GM21381 (cell line): ENCODE data around the gene AKT3.

Experiments
- ATAC-seq: cut with Tn5 transposase; IDR thresholded peaks from one replicate; pipeline ENCODE4 v1.9.1; 2021; ENCODE audit warnings: mild to moderate bottlenecking, moderate library complexity; ENCODE audit not compliant: unreplicated experiment

AKT3 gene

GRCh38 chr1:243562473-243562872 is 287.6 kb downstream of the AKT3 start:
- ATAC-seq = no peak

DNA sequence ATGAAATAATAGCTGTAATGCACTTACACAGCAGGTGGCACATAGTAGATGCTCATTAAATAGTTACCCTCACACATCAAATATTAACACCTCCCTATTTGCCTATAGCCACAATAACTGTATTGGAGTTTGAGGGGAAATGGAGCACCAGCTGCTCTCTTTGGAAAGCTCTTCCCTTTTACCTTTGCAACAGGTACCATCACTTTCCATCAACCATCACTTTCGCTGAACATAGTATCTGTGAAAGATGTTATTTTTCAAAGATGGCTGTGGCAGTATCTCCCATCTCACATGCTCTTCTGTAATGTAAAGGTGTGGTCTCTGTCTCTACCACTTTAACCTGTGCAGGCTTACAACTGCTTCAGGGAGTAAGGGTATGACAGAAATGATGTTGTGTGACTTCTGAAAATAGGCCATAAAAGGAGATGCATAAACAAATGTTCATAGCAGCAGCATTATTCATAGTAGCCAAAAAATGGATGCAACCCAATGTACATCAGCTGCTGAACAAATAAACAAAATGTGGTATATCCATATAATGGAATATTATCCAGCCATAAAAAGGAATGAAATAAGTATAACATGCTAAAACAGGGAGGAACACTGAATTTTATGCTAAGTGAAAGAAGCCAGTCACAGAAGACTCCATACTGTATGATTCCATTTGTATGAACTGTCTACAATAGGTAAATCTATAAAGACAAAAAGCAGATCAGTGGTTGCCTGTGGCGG is 288.3 kb downstream of the AKT3 start:
- no peak for ATAC-seq

GRCh38 chr1:243559575-243560162 is 290.4 kb downstream of the AKT3 start:
- no peak for ATAC-seq

DNA sequence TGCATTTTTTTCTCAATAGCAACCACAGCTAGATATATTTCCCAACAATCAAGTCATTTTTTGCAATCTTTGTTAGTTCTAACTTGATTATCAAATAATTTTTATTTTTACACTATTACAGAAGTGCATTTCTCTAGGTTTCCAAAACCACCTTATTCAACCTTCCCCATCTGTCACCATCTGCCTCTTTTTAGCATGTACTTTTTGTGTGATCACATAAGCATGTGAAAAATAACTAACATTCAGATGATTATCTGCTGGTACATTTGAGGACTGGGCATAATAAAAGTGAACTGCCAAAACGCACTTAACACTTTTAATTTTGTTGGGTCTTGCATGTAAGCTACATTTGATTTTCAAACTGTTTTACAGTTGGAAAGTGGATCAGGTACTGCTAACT is 291.5 kb downstream of the AKT3 start:
- no peak for ATAC-seq

- ATAC-seq = no peak
These were observed 292.2 kb downstream of the AKT3 start for GRCh38 chr1:243557866-243558265.

DNA sequence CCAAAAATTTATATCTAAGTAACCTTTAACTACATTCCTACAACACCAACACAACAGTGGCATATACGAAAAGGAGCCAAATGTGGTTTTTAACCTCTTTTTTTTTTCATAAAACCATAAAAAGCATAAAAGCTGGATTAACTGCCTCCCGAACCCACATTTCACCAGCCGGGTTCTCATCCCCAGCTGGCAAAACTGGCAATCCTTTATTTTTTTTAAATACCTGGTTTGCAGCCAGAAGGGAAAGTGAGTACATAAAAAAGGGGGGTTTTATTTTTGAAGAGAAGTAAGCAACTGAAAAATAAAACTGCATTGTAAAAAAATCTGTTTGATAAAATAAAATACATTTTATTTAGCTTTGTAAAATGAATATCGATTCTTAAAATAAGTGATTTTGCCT is 295.4 kb downstream of the AKT3 start:
- ATAC-seq = no peak

DNA sequence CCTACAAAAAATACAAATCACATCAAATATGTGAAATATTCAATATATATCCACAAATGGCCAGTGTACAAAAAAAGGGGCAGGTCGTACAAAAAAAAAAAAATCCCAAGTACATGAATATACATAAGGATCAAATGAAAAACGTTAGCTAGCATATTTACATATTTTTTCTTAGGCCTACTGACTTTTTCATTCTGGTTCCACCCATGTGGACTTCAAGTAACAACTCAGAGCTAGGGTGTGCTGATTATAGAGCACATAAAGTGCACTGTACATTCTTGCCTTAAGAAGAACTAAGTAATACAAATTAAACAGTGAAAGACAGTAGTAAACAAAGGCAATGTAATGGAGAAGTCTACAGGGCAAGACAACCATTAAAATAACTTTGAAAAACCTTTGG is 297.0 kb downstream of the AKT3 start:
- ATAC-seq = no peak

GRCh38 chr1:243550276-243550675 is 299.8 kb downstream of the AKT3 start:
- ATAC-seq = no peak

DNA sequence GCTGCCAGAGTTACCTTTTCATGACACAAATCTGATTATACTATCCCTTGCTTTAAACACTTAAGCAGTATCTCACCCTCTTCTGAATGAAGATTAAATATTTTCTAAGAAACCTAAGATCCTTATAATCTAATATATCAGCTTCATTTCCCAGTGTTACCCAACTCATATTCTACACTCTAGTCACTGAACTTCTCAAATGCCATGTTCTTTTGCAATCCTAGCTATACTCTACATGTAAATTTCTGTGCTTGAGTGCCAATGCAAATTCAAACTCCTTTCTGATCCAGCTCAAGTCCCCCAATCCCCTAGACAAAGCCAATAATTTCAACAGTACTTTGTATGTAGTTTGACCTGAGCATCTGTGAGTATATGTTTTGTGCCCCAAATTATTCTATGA is 300.3 kb downstream of the AKT3 start:
- no peak for ATAC-seq

DNA sequence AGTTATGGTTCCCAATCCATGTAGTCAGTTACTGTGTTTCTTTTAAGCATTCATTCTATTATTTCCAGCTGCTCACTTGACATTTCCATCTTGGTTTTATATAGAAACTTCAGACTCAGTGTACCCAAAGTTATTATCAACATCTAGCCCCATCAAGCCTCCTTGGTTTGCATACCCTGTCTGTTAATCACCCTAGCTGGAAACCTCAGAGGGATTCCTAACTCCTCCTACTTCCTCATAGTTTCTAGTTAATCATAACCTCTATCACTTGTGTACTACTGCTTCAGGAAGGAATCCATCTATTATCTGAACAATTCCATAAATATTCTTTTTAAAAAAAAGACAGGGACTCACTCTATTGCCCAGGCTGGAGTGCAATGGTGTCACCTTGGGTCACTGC is 300.9 kb downstream of the AKT3 start:
- ATAC-seq = no peak

GRCh38 chr1:243548516-243548915 is 301.5 kb downstream of the AKT3 start:
- no peak for ATAC-seq

- ATAC-seq = no peak
These were observed 302.2 kb downstream of the AKT3 start for GRCh38 chr1:243547891-243548290.

DNA sequence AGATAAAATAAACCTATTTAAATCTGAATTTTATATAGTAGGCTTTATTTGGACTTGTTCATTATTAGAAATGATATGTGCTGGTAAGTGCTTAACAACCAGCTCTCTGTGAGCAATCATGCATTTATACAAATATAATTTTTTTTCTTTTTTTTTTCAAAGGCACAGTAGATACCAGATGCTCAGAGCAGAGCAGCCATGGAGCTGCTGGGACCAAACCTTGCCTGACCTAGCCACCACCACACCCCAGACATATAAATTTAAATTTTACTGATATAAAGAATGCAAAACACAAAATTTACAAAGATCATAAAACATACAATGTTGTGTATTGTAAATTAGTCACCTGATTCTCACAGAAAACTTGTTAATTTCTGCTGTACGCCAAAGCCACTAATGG is 303.6 kb downstream of the AKT3 start:
- ATAC-seq = no peak

DNA sequence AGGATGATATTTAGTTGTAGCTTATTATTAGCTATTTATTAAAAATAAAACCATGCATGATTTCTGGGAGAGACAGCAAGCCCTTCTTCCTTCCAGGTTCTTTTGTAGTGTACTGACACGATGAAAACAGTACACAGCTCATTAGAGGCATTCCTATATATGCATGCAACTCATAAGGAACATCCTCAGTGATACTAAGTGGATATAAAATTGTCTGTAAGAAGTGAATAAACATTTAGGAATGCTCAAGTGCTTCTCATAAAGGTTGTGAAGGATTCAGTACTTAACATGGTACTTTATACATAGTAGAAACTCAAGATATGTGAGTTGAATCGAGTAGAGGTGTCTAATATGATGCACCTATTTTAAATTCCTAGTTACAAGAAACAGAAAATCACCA is 306.5 kb downstream of the AKT3 start:
- no peak for ATAC-seq

DNA sequence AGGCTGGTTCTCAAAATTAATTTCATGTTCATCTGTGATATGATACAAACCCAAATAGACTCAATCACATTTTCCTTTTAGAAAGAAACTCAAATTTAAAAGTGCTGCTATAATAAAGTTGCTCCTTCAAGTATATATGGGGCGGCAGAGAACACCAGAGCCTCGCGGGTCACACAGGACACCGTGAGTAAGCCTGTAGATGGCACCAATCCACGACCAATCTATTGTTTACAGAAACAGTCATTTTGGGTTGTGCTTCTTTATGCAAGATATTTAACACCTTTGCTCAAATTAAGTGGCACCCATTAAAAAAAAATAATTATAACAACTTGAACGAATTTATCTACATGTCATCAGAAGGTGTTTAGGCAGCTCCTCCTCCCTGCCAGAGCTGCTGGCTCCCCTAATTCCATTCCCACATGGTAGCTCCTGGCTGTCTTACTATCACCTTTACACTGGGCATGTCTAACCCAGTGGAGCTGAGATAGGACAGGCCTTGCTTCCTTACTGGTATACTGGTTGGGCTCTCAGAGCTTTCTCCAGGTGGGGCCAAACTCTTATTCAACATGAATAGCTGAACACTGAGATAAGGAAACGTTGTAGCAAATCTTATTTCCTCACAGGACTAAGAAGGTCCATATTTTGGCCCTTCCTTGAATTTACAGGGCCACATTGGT is 307.2 kb downstream of the AKT3 start:
- ATAC-seq = no peak

DNA sequence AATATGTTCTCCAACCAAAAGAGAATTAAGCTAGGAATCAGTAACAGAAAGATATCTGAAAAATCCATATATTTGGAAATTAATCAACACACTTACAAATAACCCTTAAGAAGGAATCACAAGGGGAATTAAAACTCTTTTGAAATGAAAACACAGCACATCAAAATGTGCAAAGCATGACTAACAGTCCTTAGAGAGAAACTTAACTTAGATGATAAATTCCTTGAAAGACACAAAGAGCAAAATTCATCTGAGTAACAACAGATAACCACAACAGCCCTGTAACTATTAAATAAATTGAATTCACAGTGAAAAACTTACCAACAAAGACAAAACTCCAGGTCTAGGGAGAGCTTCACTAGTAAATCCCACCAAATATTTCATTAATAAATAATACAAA is 310.4 kb downstream of the AKT3 start:
- ATAC-seq = no peak

GRCh38 chr1:243535014-243535413 is 315.0 kb downstream of the AKT3 start:
- ATAC-seq = no peak

DNA sequence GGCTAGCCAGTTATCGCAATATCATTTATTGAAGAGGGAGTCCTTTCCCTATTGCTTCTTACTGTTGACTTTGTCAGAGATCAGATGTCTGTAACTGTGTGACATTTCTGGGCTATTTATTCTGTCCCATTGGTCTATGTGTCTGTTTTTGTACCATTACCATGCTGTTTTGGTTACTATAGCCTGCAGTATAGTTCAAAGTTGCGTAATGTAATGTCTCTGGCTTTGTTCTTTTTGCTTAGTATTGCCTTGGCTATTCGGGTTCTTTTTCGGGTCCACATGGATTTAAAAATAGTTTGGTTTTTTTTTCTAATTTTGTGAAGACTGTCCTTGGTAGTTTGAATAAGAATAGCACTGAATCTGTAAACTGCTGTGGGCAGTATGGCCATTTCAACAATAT is 320.5 kb downstream of the AKT3 start:
- no peak for ATAC-seq

- ATAC-seq = no peak
These were observed 321.5 kb downstream of the AKT3 start for GRCh38 chr1:243528459-243529121.

- no peak for ATAC-seq
These were observed 323.9 kb downstream of the AKT3 start for GRCh38 chr1:243526180-243526579.

DNA sequence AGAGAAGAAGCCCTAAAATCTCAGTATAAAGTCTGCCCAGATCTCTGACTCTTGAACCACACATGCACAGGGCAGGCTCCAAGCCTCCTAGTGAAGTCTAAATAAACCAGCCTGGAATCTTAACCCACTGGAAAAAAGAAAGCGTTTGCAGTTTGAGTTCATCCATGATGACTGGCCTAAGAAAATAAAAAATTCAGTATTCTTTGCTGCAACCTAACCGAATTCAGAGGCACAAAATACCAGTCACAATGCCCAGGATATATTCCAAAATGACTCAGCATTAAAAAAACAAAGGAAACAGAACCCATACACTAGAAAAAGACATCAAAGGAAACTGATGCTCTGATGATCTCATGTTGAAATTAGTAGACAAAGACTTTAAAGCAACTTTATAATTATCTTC is 325.0 kb downstream of the AKT3 start:
- no peak for ATAC-seq

- ATAC-seq = no peak
These were observed 326.3 kb downstream of the AKT3 start for GRCh38 chr1:243523766-243524165.
